Measurements from ENCODE around the gene SUDS3. TPM values are rescaled to one million over a fixed set of nuclear protein-coding genes. Genes with fewer than 3 reads are reported as not detected.

SUDS3 gene
- total RNA-seq, 3 donors from 2014 or later = 38.9 to 66.3 (median 47.2) TPM

- no peak for TF ChIP-seq POLR2AphosphoS5 (IDR thresholded peaks at IDR 0.05)
- TF ChIP-seq POLR2A (IDR thresholded peaks at IDR 0.05) = no peak
- no peak for TF ChIP-seq CTCF (IDR thresholded peaks at IDR 0.05)
- H3K9me3 ChIP-seq = peaks cover 0 to 12% of the 10 kb centered on the region in 2 donors
- no peak for DNase-seq (ENCODE audit: low spot score in 2 of 2)
- no peak overlapping the region for H3K4me3 ChIP-seq
- H3K4me1 ChIP-seq = no peaks in the 10 kb centered on the region
- no peaks in the 10 kb centered on the region for H3K36me3 ChIP-seq
- intact Hi-C loops (cut with DNase I; ENCODE audit: low total_unique reads) = no loop called here
- no peaks in the 10 kb centered on the region for H3K27me3 ChIP-seq
- H3K27ac ChIP-seq = no peak overlapping the region
These were observed 87.3 kb downstream of the SUDS3 start for GRCh38 chr12:118463677-118464076.

GRCh38 chr12:118465706-118466105 lies 89.4 kb downstream of the SUDS3 start:
- H3K4me3 ChIP-seq = no peak overlapping the region
- H3K27me3 ChIP-seq = no peaks in the 10 kb centered on the region
- no peak for DNase-seq (ENCODE audit: low spot score in 2 of 2)
- H3K4me1 ChIP-seq = no peaks in the 10 kb centered on the region
- H3K36me3 ChIP-seq = no peaks in the 10 kb centered on the region
- H3K9me3 ChIP-seq = peaks cover 0 to 3% of the 10 kb centered on the region in 2 donors
- no peak for TF ChIP-seq POLR2AphosphoS5 (IDR thresholded peaks at IDR 0.05)
- TF ChIP-seq CTCF (IDR thresholded peaks at IDR 0.05) = no peak
- no peak for TF ChIP-seq POLR2A (IDR thresholded peaks at IDR 0.05)
- no peak overlapping the region for H3K27ac ChIP-seq
- intact Hi-C loops (cut with DNase I; ENCODE audit: low total_unique reads) = no loop called here

Other genes with a start within 250 kb of the SUDS3 start
- gene PEBP1, start 240.4 kb upstream of the SUDS3 start, total RNA-seq = 100 to 1,000 TPM; 373 to 507 (median 440) TPM
- 10 to 100 TPM; 43.5 to 57.8 (median 46.9) TPM for gene TAOK3, start 3.6 kb upstream of the SUDS3 start, total RNA-seq

Measured in breast epithelium (tissue), 4 donors.